Prostate gland (tissue), 2 donors: Measurements from ENCODE around the gene RPL7A.

ENCODE experiments used
- CTCF ChIP-seq, 4 experiments: fragments of 200-600 bp in 2 of 4; fragments of 450-650 bp in 2 of 4; sonication (generic) in 2 of 4; IDR thresholded peaks; 1 replicate in 3 of 4; 2 replicates in 1 of 4; pipeline ENCODE4 v1.5.1; 2016 to 2019; ENCODE audit warnings: antibody characterized with exemption in 4 of 4, mild to moderate bottlenecking in 2 of 4, moderate library complexity in 2 of 4
- POLR2A ChIP-seq: fragments of 450-650 bp; IDR thresholded peaks from one replicate; pipeline ENCODE4 v1.6.1; 2016; ENCODE audit warnings: antibody characterized with exemption, mild to moderate bottlenecking
- POLR2AphosphoS5 ChIP-seq: sonication (generic); formaldehyde crosslinking; IDR thresholded peaks from one replicate; pipeline ENCODE4 v1.6.1; 2017; ENCODE audit warnings: antibody characterized with exemption

DNA sequence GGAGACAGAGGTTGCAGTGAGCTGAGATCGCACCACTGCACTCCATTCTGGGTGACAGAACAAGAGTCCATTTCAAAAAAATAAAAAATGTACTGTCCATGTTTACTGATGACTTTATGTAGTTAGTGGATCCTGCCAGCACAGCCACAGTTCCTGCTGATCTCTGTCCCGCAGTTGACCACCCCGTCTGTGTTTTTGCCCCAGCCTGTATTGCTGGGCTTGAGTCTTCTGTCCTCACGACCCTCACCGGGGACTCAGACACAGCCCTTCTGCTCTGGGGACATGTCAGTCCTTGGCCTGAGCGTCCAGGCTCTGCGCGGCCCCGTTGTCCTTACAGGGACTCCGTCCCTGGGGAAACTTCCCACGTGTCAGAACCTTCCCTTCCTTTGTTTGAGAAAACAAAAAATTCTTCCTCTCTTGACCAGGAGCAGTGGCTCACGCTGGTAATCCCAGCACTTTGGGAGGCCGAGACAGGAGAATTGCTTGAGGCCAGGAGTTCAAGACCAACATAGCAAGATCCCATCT is 26.5 kb upstream of the RPL7A start:
- TF ChIP-seq CTCF (IDR thresholded peaks at IDR 0.05) (no peak), POLR2A (no peak), POLR2AphosphoS5 (no peak)
